WI38 (cell line): ENCODE data around the gene EPN2.

Source experiments
- H3K4me3 ChIP-seq: 2 replicates; pipeline ENCODE4 v1.5.1; 2011; ENCODE audit warnings: low read depth, mild to moderate bottlenecking, control low read depth, low read length
- CTCF ChIP-seq: IDR thresholded peaks from 2 replicates; pipeline ENCODE4 v1.5.1; 2012; ENCODE audit warnings: low read depth, mild to moderate bottlenecking, control low read depth, low read length

Gene EPN2

GRCh38 chr17:19244781-19245180, 7.6 kb downstream of the EPN2 start:
- H3K4me3 ChIP-seq: no peak overlapping the region
- no peak for TF ChIP-seq CTCF

GRCh38 chr17:19247473-19247872, 10.3 kb downstream of the EPN2 start:
- H3K4me3 ChIP-seq: no peak overlapping the region
- TF ChIP-seq CTCF: no peak

- no peak for TF ChIP-seq CTCF
- H3K4me3 ChIP-seq: no peak overlapping the region
Measured at GRCh38 chr17:19248151-19248927, 11.2 kb downstream of the EPN2 start.

GRCh38 chr17:19248928-19249574, 11.9 kb downstream of the EPN2 start:
- TF ChIP-seq CTCF: no peak
- H3K4me3 ChIP-seq: no peak overlapping the region

- no peak for TF ChIP-seq CTCF
- no peak overlapping the region for H3K4me3 ChIP-seq
Measured at GRCh38 chr17:19249681-19250080, 12.5 kb downstream of the EPN2 start.

- TF ChIP-seq CTCF: no peak
- H3K4me3 ChIP-seq: no peak overlapping the region
Measured at GRCh38 chr17:19250421-19251173, 13.4 kb downstream of the EPN2 start.

- no peak overlapping the region for H3K4me3 ChIP-seq
- no peak for TF ChIP-seq CTCF
Measured at GRCh38 chr17:19253112-19253511, 15.9 kb downstream of the EPN2 start.
